A549 (cell line): ENCODE measurements around the gene EFS. TPM values are rescaled to one million over a fixed set of nuclear protein-coding genes. Genes with fewer than 3 reads are reported as not detected.

Experiments used
- ATAC-seq, 2 experiments: fragments of 200-7000 bp in 1 of 2; fragments of >200 bp in 1 of 2; cut with Nextera tagmentation in 1 of 2; cut with Tn5 transposase in 1 of 2; 3 replicates each; pipeline versions ENCODE4 v1.8.0 to v1.9.1; 2018 to 2020; ENCODE audit warnings: mild to moderate bottlenecking in 1 of 2, moderate library complexity in 1 of 2
- CTCF ChIA-PET: fragments of 300-600 bp; sonication (Branson Sonifier 250); formaldehyde crosslinking; extraction: SDS; loops from one replicate; lab custom pipeline; 2021; ENCODE audit warnings: antibody characterized with exemption, inconsistent platforms; lab: Yijun Ruan, JAX
- POLR2A ChIA-PET: fragments of 350-600 bp; formaldehyde crosslinking; extraction: SDS; loops from one replicate; lab custom pipeline; 2021; ENCODE audit warnings: antibody characterized with exemption, inconsistent platforms; lab: Yijun Ruan, JAX
- DNase-seq, 2 experiments: peaks; one replicate each; pipeline versions ENCODE4 v3.0.0 to v3.0.0-alpha.2; 2011 to 2016; ENCODE audit warnings: low read depth in 1 of 2, low spot score in 1 of 2
- FAIRE-seq: peaks from 2 replicates; lab custom pipeline; 2011; peaks lifted over from hg19 to GRCh38; lab: Jason Lieb, UNC
- H3K27ac ChIP-seq, 2 experiments: fragments of >200 bp; sonication (Bioruptor Twin); formaldehyde crosslinking; 3 replicates each; pipeline ENCODE4 v1.5.1; 2016 to 2017
- H3K4me1 ChIP-seq: fragments of >200 bp; sonication (Bioruptor Twin); formaldehyde crosslinking; 3 replicates; pipeline ENCODE4 v1.6.1; 2016
- H3K4me2 ChIP-seq: fragments of >200 bp; sonication (Bioruptor Twin); formaldehyde crosslinking; 3 replicates; pipeline ENCODE4 v1.6.1; 2016
- H3K4me3 ChIP-seq: fragments of >200 bp; sonication (Bioruptor Twin); formaldehyde crosslinking; 3 replicates; pipeline ENCODE4 v1.5.1; 2016
- H3K9me3 ChIP-seq: fragments of >200 bp; sonication (Bioruptor Twin); formaldehyde crosslinking; 3 replicates; pipeline ENCODE4 v1.6.1; 2016
- ATOH8 ChIP-seq: fragments of 250-450 bp; sonication (Bioruptor Pico); IDR thresholded peaks from 2 replicates; pipeline ENCODE4 v1.5.0; 2020; ENCODE audit warnings: low read depth, mild to moderate bottlenecking, moderate library complexity
- BHLHE40 ChIP-seq: IDR thresholded peaks from 2 replicates; pipeline ENCODE4 v1.6.1; 2012; ENCODE audit warnings: low read depth, low read length, inconsistent platforms
- CBX8 ChIP-seq: fragments of 200-600 bp; sonication (generic); IDR thresholded peaks from 2 replicates; pipeline ENCODE4 v1.6.1; 2016
- CHD4 ChIP-seq: fragments of 200-600 bp; sonication (generic); IDR thresholded peaks from 2 replicates; pipeline ENCODE4 v1.6.1; 2016; ENCODE audit warnings: antibody characterized with exemption, mild to moderate bottlenecking, borderline replicate concordance
- EHF ChIP-seq: fragments of 250-450 bp; sonication (Bioruptor Pico); IDR thresholded peaks from 2 replicates; pipeline ENCODE4 v1.5.0; 2020; ENCODE audit warnings: mild to moderate bottlenecking
- EHMT2 ChIP-seq: fragments of 200-600 bp; sonication (generic); IDR thresholded peaks from 2 replicates; pipeline ENCODE4 v1.6.1; 2016; ENCODE audit warnings: antibody characterized with exemption, low read depth, mild to moderate bottlenecking, moderate library complexity
- EP300 ChIP-seq, 2 experiments: fragments of >200 bp; sonication (Bioruptor Twin); formaldehyde crosslinking; IDR thresholded peaks; 2 replicates in 1 of 2; 3 replicates in 1 of 2; pipeline ENCODE4 v1.6.1; 2016 to 2017
- ESRRA ChIP-seq: fragments of 150-350 bp; IDR thresholded peaks from 2 replicates; pipeline ENCODE4 v1.6.1; 2014; ENCODE audit warnings: mild to moderate bottlenecking, low read length, borderline replicate concordance
- FOSL2 ChIP-seq, 2 experiments: fragments of 450-650 bp in 1 of 2; fragments of >200 bp in 1 of 2; sonication (Bioruptor Twin) in 1 of 2; formaldehyde crosslinking; IDR thresholded peaks; 2 replicates each; pipeline versions ENCODE4 v1.5.0 to v1.6.1; 2016 to 2020; ENCODE audit warnings: mild to moderate bottlenecking in 1 of 2, moderate library complexity in 1 of 2
- HOXB13 ChIP-seq: fragments of 250-450 bp; sonication (Bioruptor Pico); IDR thresholded peaks from 2 replicates; pipeline ENCODE4 v1.5.0; 2020; ENCODE audit warnings: low read depth, mild to moderate bottlenecking, moderate library complexity
- JUN ChIP-seq, 2 experiments: fragments of >200 bp; sonication (Bioruptor Twin); formaldehyde crosslinking; IDR thresholded peaks; 2 replicates in 1 of 2; 3 replicates in 1 of 2; pipeline ENCODE4 v1.6.1; 2016 to 2017
- JUNB ChIP-seq: fragments of >200 bp; sonication (Bioruptor Twin); formaldehyde crosslinking; IDR thresholded peaks from 2 replicates; pipeline ENCODE4 v1.6.1; 2016
- KDM1A ChIP-seq: fragments of 200-600 bp; sonication (generic); IDR thresholded peaks from 2 replicates; pipeline ENCODE4 v1.6.1; 2016; ENCODE audit warnings: low read depth, mild to moderate bottlenecking
- KDM5A ChIP-seq: fragments of 200-600 bp; sonication (generic); IDR thresholded peaks from 2 replicates; pipeline ENCODE4 v1.6.1; 2016; ENCODE audit warnings: antibody characterized with exemption, mild to moderate bottlenecking
- POLR2AphosphoS2 ChIP-seq: conservative IDR thresholded peaks from 2 replicates; pipeline ENCODE4 v1.6.1; 2012; ENCODE audit warnings: low read length, improper control_type of control experiment, inconsistent platforms
- RAD21 ChIP-seq, 2 experiments: fragments of >200 bp in 1 of 2; sonication (Bioruptor Twin) in 1 of 2; formaldehyde crosslinking in 1 of 2; IDR thresholded peaks in 1 of 2; conservative IDR thresholded peaks in 1 of 2; 2 replicates in 1 of 2; 3 replicates in 1 of 2; pipeline ENCODE4 v1.6.1; 2012 to 2018; ENCODE audit warnings: inconsistent platforms in 1 of 2
- REST ChIP-seq: fragments of 200-600 bp; sonication (generic); IDR thresholded peaks from 2 replicates; pipeline ENCODE4 v1.6.1; 2016; ENCODE audit warnings: antibody characterized with exemption, mild to moderate bottlenecking, moderate library complexity
- RFX5 ChIP-seq: fragments of 450-650 bp; IDR thresholded peaks from 2 replicates; pipeline ENCODE4 v1.7.1; 2014; ENCODE audit warnings: antibody characterized with exemption, mild to moderate bottlenecking, moderate library complexity
- SMC3 ChIP-seq: fragments of >200 bp; sonication (Bioruptor Twin); formaldehyde crosslinking; IDR thresholded peaks from 3 replicates; pipeline ENCODE4 v1.6.1; 2018; ENCODE audit warnings: inconsistent platforms
- ZC3H11A ChIP-seq: fragments of 450-650 bp; IDR thresholded peaks from 2 replicates; pipeline ENCODE4 v1.6.1; 2014; ENCODE audit warnings: antibody characterized with exemption, mild to moderate bottlenecking
- ZFP36 ChIP-seq: fragments of 450-650 bp; IDR thresholded peaks from 2 replicates; pipeline ENCODE4 v1.6.1; 2014; ENCODE audit warnings: borderline replicate concordance; ENCODE audit not compliant: partially characterized antibody
- WGBS: methylation state at CpG from one replicate; pipeline ENCODE4 v1.1.6; 2017; ENCODE audit errors: missing lambda C conversion rate; 5-methylcytosine and 5-hydroxymethylcytosine counted together
- polyA plus RNA-seq, 4 experiments: library from polyadenylated mRNA; depleted of rRNA in 3 of 4; stranded (reverse); fragments of >200 nt; fragmentation: RNase III in 1 of 4; extraction: RNeasy Plus Mini Kit Qiagen cat#74134 plus additional on column Dnase treatment in 1 of 4; gene quantifications; 2 replicates in 3 of 4; 3 replicates in 1 of 4; pipeline ENCODE4 v1.2.3, GENCODE V29; 2011 to 2017
- TF ChIP-seq, protein P1 (sequence below): fragments of >200 bp; sonication (Bioruptor Twin); formaldehyde crosslinking; IDR thresholded peaks from 3 replicates; pipeline ENCODE4 v1.6.1; 2016

EFS gene
- polyA plus RNA-seq, 2 of the 4 experiments (the other 2 are of a cell fraction): not detected

DNA sequence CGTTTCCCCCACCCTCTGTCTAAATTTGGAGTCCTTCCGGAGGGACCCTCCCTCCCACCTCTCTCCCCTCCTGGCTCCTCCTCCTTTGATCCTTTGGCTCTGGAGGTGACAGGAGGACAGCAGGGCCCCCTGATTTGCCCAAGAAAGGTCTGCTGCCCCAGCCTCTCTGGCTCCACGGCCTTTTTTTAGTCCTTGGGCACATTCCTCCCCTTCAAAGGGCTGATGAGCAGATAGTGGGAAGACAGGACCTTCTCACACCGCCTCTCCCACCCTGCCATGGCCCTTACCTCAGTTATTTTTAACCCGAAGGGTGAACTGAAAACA lies 43.3 kb upstream of the EFS start:
- DNase-seq (no peak), FAIRE-seq (no peak), ATAC-seq (no peak)
- CTCF ChIA-PET: no interaction called here
- TF ChIP-seq REST: no peak
- no peak for TF ChIP-seq SMC3
- no peak for TF ChIP-seq POLR2AphosphoS2
- no peak for TF ChIP-seq CHD4
- TF ChIP-seq ESRRA: no peak
- no peak for TF ChIP-seq EHMT2
- TF ChIP-seq, protein P1, sequence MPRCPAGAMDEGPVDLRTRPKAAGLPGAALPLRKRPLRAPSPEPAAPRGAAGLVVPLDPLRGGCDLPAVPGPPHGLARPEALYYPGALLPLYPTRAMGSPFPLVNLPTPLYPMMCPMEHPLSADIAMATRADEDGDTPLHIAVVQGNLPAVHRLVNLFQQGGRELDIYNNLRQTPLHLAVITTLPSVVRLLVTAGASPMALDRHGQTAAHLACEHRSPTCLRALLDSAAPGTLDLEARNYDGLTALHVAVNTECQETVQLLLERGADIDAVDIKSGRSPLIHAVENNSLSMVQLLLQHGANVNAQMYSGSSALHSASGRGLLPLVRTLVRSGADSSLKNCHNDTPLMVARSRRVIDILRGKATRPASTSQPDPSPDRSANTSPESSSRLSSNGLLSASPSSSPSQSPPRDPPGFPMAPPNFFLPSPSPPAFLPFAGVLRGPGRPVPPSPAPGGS: no peak
- TF ChIP-seq FOSL2 (IDR thresholded peaks at IDR 0.05): no peak
- TF ChIP-seq FOSL2 (CRISPR knock-in tag; IDR thresholded peaks at IDR 0.05): no peak
- TF ChIP-seq RFX5: no peak
- no peak for TF ChIP-seq ATOH8
- TF ChIP-seq ZC3H11A: no peak
- no peak for TF ChIP-seq BHLHE40
- TF ChIP-seq RAD21 (conservative IDR thresholded peaks at IDR 0.05 in 1 of 2, IDR thresholded peaks at IDR 0.05 in 1 of 2): no peak
- no peak for TF ChIP-seq KDM1A
- no peak for TF ChIP-seq CBX8
- no peak for TF ChIP-seq KDM5A
- H3K4me3 ChIP-seq: no peak overlapping the region
- H3K4me1 ChIP-seq: no peaks in the 10 kb centered on the region
- no peak overlapping the region for H3K4me2 ChIP-seq
- 9% methylated on average over 5 of the region's 5 CpGs for WGBS
- POLR2A ChIA-PET: no interaction called here
- H3K27ac ChIP-seq: no peak overlapping the region
- H3K9me3 ChIP-seq: no peaks in the 10 kb centered on the region

DNA sequence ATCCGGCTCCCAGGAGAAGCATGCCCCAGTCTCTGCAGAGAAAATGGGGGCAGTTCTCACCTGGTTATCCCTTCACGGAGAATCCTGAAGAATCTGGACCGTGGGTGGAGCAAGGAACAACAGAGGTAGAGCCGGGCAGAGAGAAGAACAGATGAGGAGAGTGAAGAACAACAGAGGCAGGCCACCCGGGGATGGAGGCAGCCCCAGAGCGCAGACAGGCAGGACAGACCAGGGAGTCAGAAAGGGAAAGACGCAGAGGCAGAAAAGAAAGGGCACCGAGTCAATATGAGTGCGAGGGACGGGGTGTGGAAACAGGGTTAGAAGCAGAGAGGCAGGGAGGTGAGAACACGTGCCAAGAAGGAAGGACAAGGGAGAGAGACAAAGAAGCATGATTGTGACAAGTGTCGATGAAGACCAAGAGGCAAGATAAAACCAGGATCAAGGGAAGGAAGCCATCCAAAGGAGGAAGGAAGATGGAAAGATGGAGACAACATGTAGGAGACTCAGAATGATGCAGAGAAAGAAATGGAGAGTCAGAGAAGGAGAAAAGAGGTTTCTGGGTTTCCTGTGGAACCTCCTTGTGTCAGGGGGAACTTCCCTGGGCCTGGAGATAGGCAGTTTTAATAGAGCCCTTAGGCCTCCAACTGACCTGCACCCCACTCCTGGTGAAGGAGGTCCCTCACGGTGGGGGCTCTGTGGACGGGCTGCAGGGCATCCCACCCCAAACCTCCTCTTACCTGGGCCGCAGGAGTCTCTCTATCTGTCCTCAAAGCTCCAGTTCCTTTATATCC lies 42.7 kb upstream of the EFS start, which contains the start of gene MYH6:
Gene MYH6, minus strand, starts transcription at position 758 of the 791 bp plus-strand sequence. CDS start 1,050 bp downstream, outside the sequence.
- 31% methylated on average over 15 of the region's 15 CpGs for WGBS
- POLR2A ChIA-PET: no interaction called here
- DNase-seq (no peak), FAIRE-seq (no peak), ATAC-seq (no peak)
- CTCF ChIA-PET: no interaction called here
- TF ChIP-seq REST: no peak
- TF ChIP-seq EHF (CRISPR knock-in tag): no peak
- no peak for TF ChIP-seq RFX5
- no peak for TF ChIP-seq ZFP36
- TF ChIP-seq EP300 (IDR thresholded peaks at IDR 0.05): no peak
- no peak for TF ChIP-seq HOXB13 (CRISPR knock-in tag)
- TF ChIP-seq JUN (IDR thresholded peaks at IDR 0.05): no peak
- TF ChIP-seq JUNB: no peak
- no peaks in the 10 kb centered on the region for H3K4me1 ChIP-seq
- no peak within 1 kb of the TSS for H3K4me3 ChIP-seq
- no peak within 1 kb of the TSS for H3K27ac ChIP-seq
- no peak within 1 kb of the TSS for H3K4me2 ChIP-seq
- no peaks in the 10 kb centered on the region for H3K9me3 ChIP-seq
